NCI-H526 treated with DMSO at 0.1 percent for 48 hours (cell line): ENCODE data around the gene ZCCHC14.
"Not testable (repeated sequence)": the region's sequence is repeated elsewhere in the genome, so short reads cannot be mapped to it uniquely, and the experiment has no call there.

ENCODE experiments used
- DNase-seq: peaks from one replicate; lab custom pipeline; 2025; lab: John Stamatoyannopoulos, UW

Gene ZCCHC14

DNA sequence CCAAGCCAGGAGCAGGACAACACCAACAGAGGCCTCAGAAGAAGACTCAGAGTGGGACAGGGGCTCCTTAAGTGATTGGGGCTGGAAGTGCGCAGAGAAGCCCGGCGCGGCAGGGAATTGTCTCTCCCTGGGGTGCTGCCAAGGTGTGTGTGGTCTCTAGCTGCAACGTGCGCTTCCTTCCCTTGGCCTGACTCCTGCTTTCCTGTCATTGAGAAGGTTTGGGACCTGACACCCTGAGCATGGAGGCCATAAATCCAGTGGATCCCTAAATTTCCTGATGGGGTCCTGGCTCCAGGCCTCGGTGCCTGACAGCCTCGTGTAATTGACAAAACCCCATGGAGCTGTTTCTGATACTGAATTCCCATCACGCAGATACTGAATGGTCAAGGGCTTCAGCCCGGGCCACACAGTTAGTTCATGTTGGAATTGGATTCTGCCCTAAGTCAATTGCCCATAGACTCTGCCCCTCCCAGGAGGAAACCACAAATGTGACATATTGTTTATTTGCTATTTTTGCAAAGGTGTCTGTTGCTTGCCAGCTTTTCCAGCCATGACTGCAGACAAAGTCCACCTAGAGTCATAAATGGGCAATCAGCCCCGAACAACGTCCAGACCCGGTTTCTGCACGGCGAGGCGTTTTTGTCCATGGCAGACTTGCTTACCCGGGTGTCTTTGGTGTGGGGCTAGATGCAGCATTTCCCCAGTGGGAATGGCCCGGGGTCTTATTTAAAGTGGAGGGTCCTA lies 4.4 kb upstream of the ZCCHC14 start:
- DNase-seq = not testable (repeated sequence)

DNA sequence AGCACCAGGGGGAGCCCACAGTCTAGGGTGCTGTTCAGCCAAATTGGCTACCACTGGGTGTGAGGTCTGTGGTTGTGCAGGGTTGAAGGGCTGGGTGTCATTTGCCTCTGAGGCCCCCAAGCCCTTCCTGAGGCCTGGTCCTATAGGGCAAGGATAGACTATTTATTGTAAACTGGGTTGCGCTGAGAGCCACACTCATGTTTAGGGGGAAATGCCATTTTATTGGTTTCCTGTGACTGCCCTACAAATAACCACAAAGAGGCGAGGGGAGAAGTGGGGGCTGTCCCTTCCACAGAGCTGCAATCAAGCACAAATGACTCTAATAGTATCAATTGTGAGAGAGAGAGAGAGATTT lies 3.6 kb upstream of the ZCCHC14 start:
- no peak for DNase-seq

DNA sequence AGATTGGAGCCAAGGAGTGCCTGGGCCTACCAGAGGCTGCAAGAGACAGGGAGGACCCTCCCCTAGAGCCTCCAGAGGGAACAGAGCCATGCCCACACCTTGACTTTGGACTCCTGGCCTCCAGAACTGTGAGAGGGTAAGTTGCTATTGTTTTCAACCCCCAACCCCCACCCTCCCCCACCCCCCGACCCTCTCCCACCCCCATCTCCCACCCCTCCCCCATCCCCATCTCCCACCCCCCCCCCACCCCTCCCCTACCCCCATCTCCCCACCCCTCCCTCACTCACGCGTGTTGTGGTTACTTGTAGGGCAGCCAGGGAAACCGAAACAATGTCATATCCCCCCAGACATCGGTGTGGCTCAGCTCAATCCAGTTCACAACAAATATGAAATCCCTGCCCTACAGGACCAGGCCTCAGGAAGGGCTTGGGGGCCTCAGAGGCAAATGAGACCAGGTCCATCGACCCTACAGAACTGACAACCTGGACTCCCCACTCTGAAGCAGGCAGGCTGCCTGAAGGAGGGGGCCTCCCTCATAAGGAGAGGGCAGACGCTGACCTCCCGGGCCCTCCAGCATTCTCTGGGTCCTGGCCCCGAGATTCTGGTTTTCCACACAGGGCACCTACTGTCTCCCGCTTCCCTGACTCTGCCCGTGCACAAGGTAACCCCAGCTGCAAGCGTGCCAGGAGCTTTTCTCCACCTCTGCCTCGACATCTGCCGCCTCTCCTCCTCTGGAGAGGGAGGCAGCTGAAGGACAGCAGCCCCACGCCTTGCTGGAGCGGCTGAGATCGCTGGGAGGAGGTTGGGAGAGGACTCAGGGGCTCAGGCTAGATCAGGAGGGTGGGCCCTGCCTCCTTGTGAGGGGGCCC lies 3.0 kb upstream of the ZCCHC14 start:
- no peak for DNase-seq

DNA sequence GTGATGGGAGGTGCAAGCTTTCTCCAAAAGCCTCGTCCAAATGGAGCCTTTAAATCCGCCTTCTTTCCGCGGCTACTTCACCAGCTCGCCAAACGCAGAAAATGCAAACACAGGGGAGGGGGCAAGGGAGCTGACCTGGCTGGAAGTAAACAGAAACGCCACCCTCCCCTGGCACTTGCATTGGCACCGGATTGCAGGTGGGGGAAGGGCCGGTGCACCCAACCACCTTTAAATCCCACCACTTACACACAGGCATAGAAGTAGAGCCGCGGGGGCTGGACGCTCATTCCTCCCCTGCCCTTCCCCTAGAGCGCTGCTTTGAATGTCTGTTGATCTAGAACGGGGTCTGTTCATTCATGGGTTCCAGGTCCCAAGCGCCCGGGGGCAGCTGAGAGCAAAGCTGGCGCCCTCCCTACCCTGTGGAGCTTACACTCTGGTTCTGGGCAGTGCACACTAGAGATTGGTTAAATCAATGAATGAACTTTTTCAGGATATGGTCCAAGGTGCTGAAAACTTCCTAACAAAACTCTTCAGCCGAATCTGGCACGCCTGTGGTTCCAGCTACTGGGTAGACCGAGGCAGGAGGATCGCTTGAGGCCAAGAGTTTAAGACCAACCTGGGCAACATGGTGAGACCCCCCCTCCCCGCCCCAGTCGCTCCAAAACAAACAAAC lies 920 bp upstream of the ZCCHC14 start:
- peak; percentile 10 for DNase-seq

DNA sequence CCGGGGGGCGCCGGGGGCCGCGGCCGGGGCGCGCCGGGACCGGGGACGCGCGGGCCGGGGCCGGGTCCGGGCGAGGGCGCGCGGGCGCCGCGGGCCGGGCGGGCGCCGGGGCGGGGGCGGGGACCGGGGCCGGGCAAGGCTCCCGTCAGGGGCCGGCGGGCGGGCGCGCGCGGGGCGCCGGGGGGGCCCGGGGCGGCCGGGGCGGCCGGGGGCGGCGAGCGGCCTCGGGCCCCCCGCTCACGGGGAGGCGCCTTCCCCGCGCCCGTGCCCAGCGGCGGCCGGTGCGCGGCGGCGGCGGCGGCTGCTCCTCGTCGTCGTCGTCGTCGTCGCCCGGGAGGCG lies 563 bp downstream of the ZCCHC14 start:
- no peak for DNase-seq

DNA sequence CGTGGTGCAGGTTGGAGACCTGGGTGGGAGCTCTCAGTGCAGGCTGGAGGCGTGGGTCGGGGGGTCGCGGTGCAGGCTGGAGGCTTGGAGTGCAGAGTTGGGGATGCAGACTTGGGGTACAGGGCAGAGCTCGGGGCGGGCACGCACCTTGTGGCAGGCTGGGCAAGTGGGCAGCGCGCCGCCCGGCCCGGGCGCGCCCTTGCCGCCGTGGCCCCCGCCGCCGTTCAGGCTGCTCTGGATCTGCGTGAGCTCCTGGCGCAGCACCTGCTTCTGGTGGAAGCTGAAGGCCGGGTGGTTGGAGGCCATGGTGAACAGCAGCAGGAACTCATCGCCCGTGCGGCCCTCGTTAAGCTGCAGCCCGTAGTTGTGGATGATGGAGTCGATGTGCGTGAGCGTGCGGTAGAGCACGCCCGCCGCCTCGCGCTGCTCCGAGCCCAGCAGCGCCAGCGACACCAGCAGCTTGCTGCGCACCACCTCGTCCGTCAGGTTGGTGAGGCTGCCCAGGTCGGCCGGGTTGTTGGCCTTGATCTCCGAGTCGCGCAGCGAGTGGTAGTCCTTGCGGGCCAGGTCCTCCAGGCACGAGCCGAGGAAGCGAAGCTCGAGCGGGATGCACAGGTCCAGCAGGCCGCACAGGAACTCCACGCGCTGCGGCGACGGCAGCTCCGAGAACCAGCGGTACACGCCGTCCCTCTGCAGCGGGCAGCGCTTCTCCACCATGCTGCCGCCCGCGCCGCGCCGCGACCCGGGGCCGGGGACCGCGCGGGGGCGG lies 1.1 kb downstream of the ZCCHC14 start:
- DNase-seq = no peak

DNA sequence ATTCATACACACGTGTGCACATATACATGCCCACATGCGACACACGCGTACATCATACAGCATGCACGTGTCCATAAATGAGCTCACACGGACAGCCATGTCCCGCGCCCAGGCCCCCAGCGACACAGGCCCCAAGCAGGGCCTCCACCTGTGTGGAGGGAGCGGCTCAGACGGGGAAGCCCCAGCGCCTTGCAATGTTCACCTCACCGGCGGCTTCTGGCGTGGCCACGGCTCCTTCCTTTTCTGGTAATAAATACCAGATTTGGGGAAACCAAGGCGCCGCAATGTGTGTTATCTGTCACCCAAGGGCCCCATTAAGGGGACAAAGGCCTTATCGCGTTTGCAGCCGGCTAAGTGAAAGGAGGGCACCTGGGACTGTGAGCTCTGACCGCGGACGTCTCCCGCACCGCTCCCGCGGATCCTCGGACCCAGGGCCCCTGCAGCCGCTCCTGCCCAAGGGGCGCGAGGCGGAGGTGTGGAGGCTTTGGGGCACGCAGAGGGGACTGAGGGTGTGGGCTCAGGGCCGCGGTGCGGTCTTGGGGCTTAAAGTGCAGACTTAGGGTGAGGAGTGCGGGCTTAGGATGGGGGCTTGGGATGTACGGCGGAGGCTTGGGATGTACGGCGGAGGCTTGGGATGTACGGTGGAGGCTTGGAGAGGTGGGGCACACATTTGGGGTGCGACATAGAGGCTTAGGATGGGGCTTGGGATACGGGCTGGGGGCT lies 1.9 kb downstream of the ZCCHC14 start:
- not testable (repeated sequence) for DNase-seq

DNA sequence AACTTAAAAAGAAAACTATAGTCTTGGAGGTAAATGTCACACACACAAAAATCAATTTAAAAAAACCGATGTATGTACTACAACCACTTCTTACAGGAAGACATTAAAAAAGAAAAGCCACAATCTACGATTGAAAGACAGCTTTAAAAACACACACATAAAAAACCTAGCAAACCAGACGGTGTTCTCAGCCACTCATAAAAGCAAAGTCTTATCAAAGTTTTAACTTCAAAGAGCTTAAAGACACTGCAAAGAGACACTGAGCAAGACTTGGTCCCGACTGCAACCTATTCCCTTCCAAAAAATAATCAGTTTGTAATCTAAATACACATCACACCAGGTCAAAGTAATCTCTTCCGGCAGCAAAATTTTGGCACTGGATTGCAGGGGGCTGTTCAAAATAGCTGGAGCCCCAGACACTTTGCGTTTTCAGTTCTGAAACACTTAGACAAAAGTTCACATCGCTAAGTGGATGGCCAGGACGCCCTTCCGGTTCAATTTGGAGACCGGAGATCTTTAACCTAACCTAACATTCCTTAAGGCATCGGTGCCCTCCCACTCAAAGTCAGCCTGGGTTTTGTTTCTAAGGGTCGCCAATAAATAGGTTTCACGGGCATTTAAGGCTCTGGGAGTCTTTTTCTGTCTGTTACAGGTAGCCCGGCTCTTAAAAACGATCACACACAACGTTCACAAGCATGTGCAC lies 2.6 kb downstream of the ZCCHC14 start:
- no peak for DNase-seq

DNA sequence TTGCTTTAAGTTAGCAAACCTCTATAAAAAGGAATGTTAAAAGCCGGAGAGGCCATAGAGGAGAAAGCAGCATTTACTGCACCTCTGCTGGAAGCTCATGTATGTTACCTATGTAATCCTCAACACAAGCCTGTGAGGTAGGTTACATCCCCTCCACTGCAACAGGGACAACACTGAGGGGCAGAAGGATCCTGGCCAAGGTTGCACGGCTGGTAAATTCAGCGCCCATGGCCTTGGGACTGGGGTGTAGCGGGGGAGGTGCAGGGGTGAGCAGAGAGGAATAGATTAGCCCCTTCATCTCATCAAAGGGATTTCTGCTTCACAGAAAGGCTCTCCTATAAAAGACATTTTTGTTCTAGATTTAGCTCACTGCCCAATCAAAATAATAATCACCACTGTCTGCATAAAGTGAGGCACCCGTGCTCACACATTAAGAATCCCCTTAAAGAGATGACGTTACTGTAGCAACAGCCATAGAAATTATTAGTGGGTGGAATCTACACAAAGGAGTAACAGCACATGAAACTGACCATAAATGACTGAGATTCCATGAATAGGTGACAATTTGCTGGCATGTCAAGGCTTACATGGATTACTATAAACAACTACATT lies 3.3 kb downstream of the ZCCHC14 start:
- DNase-seq = no peak

DNA sequence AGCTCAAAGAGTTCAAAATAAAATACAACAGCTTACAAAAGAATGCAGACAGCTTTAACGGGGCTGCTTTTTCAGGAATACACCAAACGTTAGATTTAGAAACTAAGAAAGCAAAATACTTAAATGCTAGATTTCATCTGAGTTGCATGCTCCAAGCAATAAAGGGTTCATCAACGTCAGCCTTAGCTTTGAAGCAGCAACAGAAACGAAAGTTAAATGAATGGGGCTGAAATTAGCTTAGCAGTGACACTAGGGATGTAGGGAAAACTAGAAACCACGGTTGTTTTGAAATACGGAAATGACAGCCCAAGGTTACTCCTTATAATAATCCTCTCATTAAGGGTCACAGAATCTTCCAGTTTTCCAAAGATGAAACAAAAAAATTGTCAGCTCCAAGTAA lies 3.9 kb downstream of the ZCCHC14 start:
- DNase-seq = not testable (repeated sequence)

DNA sequence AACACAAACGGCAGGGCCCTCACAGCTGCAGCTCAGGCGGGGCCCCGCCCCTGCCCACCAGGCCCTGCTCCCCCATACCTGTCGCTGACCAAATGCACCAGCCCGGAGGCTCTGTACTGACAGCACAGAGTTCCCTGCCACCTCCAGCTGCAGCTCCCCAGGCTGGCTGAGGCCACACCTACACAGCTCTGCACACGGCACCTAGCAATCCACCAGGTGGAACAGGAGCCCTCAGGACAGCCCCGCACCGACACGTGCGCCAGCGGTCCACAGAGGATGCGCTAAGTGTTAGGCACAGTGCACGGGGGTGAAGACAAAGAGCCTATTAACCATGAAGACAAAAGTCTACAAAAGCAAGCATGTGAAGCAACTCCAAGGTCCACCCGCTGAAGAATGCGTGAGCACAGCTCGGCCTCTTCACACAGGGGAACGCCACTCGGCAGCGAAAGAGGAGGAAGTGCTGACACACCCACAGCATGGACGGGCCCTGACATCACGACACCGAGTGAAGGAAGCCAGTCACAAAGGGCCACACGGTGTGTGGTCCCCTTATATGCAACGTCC lies 5.4 kb downstream of the ZCCHC14 start:
- peak; percentile 70 for DNase-seq

DNA sequence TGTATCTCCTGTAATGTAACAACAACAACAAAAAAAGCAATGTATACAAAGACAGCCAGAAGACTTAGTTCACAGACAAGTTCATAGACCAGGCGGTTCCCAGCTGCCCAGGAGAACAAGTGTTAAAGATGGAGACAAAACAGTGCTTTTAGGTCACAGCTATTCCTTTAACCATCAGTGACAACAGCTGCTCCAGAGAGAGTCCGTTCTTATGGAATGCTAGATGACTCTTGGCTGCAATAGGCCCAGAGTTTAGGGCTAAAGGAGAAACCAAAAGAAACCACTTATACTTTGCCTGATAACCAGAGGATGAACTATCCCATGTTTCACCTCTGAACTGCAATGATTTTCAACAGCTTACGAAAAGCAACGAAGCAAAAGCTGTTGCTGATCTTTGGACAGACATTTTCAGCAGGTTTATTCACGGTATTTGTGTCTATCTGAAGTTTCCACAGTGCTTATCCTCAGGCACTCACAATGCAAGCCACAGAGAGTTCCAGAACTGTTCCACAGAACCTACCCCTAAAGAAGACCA lies 6.0 kb downstream of the ZCCHC14 start:
- no peak for DNase-seq

DNA sequence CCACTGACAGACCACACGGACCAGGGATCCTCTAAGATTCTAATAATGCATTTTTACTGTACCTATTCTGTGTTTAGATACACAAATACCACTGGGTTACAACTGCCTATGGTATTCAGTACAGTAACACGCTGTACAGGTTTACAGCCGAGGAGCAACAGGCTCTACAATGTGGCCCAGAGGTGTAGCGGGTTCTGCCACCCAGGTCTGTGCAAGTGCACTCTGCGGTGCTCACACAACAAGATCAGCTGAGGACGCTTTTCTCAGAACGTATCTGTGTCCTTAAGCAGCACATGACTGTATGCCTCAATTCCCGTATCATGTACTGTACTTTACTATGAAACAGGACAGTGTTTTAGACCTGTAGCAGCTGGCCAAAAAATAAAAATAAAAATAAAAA lies 6.5 kb downstream of the ZCCHC14 start:
- no peak for DNase-seq

DNA sequence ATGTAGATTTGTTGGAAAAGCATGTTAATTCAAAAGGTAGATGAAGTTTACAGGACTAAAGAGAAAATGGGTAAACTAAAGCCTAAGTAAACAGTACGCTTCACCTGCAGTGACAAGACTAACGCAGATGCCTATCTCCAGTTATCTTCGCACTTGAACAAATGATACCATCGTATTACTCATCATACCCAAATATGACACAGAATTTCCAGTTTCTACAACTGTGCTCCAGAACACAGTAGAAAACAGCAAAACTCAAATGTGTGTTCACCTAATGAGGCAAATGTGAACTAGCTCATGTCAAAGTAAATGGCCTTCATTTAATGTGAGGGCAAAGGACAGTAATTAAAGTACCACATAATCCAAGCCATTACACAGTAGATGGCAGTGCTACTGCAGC lies 7.0 kb downstream of the ZCCHC14 start:
- DNase-seq = not testable (repeated sequence)

DNA sequence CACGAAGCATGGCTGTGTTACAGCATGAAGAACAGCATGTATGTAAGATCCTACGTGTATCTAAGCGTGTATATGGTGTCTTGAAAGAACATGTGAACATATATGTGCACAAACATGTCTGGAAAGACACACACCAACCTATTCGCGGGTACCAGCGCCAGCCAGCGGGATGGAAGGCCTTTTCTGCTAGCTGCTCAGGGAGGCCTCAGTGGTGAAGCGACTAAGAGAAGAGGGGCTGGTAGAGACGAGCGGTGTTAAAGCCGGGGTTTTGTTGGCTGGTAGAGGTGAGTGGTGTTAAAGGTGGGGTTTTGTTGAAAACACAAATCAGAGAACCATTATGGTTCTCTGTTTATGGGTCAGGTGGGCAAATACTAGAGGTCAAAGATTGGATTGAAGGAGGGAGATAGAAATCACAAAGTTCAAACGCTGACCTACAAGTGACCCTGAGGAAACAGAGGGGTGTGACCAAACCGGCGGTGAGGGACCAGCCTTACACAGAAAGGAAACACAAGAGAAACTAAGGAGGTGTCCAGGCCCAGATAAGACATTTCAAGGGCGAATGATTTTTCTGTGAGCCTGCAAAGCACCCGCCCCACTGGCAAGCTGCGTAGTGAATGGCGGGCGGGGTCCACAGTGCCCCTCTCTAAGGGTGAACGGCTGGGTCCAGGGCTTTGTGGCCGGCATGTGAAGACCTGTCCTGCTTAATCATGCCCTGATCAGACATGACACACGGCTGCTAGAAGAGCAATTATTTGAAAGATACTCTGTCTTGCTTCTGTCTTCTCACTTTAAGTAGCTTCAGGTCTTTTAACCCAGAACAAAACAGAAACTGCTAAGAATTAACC lies 8.1 kb downstream of the ZCCHC14 start:
- DNase-seq = no peak

DNA sequence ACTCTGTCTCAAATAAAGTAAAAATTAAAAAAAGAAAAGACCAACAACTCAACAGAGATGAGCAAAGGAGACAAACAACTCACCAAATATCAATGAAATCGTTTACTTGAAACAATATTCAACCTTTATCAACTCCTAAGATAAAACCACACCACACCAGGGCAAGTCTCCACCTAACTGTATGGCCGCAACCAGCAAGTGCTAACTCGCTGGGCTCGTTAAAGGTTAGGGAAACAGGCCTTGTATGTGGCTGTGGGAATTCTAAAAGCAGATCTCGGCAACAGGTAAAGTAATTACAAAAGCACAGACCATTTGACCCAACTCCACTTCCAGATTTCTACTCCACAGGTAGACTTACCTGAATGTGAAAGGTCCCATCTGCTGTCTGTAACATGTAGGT lies 9.3 kb downstream of the ZCCHC14 start:
- no peak for DNase-seq

DNA sequence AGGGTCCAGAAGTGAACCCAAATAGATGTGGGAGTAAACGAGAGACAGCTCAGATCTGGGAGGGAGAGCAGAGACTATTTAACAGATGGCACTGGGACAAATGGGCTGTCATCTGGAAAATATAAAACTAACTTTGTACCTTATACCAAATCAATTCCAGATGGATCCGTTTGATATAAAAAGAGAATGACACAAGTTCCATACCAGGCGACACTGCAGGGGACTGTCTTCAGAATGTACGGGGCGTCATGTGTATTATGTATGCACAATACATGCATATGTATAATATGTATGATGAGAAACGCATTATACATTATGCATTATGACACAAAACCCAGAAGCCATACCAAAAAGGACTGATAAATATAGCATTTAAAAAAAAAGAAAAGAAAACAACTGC lies 10.2 kb downstream of the ZCCHC14 start:
- DNase-seq = not testable (repeated sequence)

DNA sequence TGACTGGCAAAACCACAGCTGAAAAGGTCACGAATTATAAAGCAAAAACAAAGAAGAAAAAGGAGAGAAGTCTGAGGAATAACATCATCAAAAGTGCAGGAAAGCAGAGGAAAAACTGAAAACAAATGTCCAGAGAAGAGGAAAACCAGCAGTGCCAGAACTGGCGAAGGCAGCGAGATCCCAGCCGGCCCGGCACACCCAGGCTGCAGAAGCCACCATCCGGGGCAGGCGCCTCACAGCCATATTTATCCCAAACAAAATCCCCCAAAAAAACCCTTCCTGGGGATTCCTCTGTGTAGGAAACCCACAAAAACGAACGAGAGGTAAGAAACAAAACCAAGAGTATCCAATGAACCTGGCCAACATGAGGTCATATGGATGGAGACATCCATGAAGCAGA lies 10.6 kb downstream of the ZCCHC14 start:
- no peak for DNase-seq

DNA sequence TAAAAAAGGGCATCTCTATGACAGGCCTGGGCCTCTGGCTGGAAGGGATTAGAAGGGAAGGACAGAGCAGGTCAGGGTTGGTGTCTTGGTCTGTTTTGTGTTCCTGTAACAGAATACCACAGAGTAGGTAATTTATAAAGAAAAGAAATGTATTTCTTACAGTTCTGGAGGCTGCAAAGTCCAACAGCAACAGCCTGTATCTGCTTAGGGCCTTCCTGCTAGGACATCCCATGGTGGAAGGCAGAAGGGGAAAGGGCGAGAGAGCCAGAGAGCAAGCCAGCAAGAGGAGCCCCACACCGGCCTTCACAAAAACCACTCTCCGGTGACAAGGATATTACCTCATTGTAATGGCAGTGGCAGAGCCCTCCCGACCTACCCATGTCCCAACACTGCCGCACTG lies 11.1 kb downstream of the ZCCHC14 start:
- DNase-seq = not testable (repeated sequence)
